Stimulated activated CD4-positive, alpha-beta T cell treated with anti-CD3 and anti-CD28 coated beads, Interleukin-15, amount 100 ng/mL, for 48 hours (primary cell): ENCODE measurements around the gene ZBTB20.

Experiments
- DNase-seq, 2 donors: peaks; one replicate each; pipeline ENCODE4 v3.0.0-alpha.2; 2020; ENCODE audit warnings: low read depth in 2 of 2

ZBTB20 gene

DNA sequence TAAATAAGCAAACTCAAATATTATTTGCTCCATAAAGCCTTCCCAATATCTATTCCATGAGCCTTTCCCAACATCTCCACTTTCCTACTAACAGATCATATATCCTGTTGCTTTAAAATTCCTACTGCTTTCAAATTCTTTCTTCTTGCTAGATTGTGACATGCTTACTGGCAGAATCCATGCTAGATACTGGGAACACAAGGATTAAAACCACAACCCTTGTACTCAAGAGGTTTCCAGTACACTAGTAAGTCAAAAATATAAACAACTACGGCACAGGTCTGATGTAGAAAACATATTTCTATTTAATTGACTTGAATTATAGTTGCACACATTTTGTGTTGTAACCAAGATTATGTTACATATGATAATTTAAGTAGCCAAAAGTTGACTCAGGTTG, 275.0 kb downstream of the ZBTB20 start:
- DNase-seq, result no peak

DNA sequence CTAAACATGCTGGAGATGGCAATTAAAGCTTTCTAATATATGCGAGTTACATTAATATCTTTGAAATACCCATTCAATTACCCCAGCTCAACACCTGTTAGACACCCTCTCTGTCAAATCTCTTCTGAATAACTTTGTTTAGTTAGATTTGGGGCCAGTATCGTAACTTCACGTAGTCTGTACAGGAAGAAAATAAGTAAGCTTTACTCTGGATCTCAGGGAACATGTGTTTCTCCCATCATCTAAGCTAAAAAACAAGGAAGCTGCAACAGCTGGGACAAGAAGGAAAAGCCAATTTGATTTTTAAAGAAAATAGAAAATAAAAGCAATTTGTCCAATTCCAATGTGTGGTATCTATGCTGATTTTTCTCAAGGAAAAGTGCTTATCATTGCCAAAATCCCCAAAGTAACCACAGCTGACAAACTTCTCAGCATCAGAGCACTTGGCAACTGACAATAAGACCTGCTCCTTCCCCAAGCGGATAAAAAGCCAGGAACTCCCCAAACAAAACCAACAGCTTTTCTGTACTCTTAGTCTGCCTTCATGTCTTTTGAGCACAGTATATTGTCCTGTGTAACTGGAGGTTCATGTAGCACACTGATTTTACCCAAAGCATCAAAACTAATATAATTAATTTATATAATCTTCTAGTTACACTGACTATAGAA, 279.1 kb downstream of the ZBTB20 start:
- no peak for DNase-seq

DNA sequence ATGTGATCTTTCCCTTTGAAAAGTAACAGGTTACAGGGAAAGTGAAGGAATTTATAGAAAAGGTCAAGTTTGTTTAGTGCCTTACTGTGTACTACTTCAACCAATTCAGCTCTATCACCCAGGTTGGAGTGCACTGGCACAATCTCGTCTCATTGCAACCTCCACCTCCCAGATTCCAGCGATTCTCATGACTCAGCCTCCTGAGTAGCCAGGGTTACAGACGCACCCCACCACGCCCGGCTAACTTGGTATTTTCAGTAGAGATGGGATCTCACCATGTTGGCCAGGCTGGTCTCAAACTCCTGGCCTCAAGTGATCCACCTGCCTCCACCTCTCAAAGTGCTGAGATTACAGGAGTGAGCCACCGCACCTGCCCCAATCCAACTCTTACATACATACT, 279.7 kb downstream of the ZBTB20 start:
- no peak for DNase-seq

DNA sequence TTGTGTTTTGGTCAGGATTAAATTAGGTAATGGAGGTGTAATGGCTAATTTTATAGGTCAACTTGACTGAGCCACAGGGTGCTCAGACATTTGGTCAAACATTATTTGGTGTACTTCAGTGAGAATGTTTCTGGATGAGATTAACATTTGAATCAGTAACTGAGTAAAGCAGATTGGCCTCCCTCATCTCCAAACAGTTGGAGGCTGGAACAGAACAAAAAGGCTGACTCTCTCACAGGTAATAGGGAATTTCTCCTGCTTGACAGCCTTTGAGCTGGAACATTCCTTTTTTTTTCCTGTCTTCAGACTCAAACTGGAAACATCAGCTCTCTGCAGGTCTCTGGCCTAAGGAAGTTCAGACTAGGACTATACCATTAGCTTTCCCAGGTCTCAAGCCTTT, 280.7 kb downstream of the ZBTB20 start:
- DNase-seq, result no peak

DNA sequence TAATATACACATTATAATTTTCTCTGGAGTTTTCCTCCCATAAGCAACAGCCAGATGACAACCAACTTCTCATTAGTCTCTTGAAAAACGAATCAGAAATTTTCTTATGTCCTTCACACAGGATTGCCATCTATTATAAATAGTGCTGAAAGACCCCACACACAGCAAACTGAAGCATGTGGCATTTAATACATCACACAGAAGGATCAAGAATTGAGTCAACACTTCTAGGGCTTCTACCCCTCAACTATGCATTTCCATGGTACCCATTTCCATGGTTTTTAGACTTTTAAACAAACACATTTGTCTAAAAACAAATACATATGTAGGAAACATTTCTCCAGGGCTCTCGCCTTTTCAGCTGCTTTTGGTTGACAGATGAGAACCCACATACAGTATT, 282.1 kb downstream of the ZBTB20 start:
- DNase-seq, result no peak

DNA sequence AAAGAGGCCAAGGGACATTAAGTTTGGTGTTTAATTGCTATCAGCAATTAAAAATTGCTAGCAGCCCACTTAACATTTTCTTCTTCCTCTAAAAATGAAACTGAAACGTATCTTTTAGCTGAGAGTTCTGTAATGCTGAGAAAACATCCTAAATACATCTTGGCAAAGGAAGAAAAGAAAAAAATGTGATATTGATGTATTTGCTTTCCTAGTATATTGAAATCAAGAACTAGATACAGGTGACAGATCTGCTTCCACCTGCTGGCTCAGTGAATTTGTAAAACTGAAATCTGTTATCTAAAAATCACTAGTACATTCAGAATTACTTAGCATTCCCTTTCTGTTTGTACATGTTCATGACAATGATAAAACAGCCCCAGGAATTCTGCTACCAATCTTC, 283.2 kb downstream of the ZBTB20 start:
- no peak for DNase-seq

DNA sequence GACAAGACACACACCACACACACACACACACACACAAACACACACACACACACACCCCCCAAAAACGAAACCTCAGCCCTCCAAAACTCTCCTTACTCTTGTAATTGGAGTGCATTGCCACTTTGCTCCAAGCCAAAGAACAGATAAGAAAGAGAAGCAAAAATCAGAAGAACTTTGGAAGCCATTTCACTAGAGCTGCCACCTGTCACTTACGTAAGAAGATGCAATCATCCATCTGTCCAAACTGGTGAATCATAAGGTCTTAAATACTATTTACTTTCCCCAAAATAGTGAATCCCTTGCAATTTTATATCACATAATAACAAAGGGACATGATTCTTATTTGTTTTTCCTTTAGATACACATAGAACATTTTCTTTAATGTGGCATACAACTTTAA, 285.4 kb downstream of the ZBTB20 start:
- no peak for DNase-seq

DNA sequence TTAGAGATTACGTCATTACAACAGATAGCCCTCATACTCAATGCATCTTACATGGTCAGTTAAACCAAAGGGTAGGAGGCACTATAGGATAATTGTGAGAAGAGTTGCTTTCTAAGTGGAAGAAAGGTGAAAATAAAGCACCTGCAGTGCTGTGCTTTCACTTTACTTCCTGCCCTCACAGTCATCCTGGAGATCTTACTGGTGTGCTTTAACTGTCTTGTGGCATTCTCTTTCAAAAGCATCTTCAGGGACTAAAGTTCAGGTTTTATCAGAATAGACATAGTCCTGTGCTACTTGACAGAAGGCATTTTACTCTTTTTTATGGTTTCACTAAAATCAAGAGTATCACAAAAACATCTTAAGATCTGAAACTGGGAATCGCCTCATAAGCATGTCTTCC, 286.6 kb downstream of the ZBTB20 start:
- no peak for DNase-seq

DNA sequence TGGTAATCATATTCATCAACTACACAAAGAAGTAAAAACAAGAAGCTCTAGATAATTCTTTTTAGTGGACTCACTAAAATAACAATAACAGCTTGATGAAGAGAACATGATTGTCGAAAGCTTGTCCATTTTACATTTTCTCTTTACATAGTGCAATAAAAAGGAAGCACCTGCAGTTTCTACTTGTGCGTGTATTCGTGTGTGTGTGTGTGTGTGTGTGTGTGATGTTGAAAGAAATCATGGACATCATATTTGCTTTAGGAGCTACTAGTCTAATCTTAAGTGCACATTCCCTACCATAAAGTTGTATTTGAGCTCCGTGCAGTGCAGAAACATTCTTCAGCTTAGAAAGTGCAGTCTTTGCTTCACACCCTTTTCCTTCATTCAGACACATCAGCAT, 288.8 kb downstream of the ZBTB20 start:
- DNase-seq, result no peak

DNA sequence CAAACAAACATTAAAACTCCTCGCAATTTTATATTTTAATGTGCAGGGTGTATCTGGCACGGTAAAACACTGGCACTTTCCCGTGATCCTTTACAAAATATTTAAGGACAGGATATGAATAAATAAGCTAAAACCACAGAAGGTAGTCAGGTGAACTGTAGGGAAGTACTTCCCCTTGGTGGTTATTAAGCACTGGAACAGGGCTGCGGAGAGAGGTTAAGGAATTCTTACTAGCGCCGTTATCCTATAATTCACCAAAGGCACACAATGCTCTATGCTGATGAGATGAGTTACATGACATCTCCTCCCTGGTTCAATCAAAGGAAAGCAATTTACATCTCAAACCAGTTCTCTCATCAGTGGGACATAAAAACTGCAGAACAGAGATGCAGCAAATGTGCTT, 289.8 kb downstream of the ZBTB20 start:
- DNase-seq, result no peak

DNA sequence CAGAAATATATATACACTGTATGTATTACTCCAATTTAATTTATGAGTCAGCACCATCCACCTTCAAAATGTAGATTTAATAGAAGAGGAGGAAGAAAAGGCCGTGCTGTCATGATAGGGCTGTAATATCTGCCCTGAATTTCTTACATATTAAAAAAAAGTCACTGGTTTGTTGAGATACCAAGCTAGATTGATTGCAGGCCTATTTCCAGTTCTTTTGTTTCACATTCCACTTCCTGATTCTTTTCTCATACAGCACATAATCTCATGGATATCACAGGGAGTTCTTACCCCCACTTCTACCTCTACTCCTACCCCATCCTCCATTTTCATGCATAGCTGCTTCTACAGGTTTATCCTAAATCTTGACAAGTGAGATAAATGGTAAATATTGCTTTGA, 290.3 kb downstream of the ZBTB20 start:
- no peak for DNase-seq

DNA sequence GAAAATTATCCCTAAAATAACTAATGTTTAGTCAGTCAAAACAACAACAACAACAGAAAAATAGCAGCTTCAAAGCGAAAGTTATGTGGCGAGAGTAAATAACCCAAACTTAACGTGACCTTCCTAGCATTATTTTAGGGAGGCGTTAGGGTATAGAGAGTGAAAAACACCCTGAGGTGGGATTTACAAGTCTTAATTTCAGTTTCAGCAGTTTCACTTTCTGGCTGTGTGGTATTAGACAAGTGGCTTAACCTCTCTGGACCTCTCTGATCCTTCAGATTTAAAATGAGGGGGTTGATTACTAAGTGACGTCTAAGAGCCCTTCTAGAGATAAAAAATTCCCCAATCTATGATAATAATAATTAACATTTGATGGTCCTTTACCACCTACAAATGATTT, 291.2 kb downstream of the ZBTB20 start:
- no peak for DNase-seq

DNA sequence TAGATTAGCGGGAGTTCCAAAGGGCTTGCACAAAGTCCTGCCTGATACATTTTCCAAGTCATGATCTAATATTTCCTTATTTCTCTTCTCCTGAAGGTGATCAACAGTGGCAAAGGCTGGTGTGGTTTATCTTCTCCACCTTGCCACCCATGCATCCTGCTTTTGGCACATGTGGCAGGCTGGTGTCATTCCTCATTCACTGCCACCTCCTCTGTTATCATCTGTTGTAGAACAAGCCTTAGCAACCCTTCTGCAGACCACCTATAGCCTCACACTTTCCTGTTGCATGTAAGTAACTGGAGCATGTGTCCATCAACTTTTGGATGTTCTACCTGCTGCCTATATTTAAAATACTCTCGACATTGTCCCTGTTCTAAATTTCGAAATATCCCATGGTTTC, 294.1 kb downstream of the ZBTB20 start:
- no peak for DNase-seq

DNA sequence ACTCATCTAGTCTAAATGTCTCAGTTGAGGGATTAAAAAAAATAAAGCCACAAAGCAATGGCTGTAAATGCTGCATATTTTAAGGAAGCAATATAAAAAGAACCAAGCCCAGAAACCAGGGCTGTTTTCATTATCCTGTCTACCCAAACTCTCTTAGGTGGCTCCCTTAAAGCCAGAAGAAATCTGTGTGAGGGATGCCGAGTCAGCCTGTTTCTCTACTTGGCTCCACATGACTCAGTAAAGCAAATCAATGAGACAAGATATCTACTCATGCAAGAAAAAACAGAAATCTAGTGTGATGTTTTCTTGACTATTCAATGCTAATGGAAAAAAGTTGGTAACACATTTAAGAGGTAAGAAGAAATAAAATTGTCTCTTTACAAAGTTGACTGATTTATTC, 296.2 kb downstream of the ZBTB20 start:
- DNase-seq, result no peak

DNA sequence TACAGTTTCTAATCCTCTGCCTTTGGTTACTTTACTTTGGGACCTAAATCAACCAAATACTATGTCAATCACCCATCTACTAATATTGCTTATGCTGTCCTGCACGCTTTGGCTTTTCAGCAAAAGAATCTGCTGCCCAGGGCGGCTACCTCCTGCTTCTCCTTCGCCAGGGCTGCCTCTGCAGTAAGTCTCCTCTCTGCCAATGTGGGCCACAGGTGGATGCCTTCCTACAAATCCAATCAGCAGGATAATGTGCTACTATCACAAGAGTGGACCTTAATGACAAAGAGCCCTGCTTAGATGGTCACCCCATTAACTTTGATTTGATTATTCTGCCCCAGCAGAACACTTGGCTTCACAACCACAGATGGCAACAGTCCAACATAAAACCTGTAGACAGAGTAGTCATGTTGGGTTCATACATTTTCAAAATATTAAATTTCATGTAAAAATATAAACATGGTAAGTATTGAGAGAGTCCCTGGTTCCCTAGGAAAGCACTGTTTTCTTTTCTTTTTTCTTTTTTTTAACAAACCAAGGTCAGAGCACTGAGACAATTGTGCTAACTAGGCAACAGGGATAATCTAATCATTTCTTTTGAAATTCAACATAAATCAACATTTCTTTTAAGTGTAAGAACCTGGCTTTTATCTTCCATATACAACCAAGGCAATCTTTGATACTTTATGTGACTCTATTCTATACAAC, 298.3 kb downstream of the ZBTB20 start:
- no peak for DNase-seq

DNA sequence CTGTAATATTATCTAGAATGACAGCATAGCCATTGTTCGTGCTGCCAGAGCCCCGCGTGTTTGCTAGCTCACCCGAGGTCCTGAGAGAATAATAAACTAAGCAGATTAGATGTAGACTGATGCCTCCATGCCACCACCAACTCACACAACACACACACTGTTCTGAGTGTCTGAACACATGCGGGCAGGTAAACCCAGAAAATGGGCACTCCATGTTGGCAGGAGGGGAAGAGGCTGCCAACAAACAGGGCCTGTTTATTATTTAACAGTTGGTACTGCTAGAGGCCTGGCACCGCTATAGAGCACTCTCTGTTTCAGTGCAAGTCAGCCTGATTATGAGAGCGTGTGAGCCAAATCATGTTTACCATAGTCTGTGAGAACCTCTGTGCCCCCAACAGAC, 299.0 kb downstream of the ZBTB20 start:
- DNase-seq, result no peak

DNA sequence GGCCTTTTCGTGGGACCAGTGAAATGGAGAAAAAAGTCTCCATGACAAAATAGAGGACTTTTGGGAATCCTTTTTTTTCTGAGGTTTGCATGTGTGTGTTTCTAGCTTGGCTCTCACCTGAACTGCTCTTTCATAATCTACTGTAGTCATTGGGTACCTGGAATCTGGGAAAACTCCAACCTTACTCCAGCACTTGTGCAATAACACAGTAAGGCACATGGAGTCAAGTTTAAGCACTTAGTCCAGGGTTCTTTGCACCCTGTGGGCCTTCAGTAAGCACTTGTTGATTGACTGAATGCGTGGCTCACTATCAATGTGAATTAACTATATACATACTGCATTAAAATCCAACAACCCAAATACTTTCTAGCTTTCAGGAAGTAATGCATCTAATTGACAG, 299.5 kb downstream of the ZBTB20 start:
- DNase-seq, result no peak

DNA sequence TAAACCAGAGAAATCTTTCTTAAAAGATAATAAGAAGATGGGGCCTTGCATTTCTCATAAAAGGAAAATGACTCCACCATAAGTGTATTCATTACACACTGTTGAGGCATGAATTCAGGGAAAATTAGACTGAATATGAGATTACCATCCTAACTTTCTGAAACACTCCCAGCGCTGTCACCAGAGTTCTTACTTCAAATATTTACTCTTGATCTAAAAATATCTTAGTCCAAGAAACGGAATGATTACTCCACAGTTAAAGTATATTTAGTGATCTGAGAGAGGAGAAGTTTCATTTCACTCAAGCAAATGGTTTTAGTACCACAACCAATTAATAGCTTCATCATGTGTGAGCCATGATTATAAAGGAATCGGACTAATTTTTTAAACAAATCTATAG, 300.3 kb downstream of the ZBTB20 start:
- no peak for DNase-seq

DNA sequence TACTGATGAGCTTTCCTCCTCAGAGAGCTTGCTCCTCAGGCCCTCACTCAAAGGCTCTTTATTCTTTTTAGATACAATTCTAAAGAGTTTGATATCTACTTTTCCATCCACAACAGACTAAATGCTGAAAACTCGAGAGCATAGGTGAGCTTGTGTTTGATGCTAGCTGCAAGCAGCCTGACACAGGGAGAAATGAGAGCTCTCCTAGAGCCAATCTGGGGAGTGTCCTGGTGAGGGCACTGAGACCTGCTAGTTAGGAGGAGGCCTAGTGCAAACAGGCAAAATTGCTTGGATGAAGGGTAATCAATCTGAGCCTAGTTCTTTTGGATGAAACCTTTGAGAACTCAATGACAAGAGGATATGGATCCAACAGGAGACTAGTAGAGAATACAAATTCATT, 300.8 kb downstream of the ZBTB20 start:
- no peak for DNase-seq

DNA sequence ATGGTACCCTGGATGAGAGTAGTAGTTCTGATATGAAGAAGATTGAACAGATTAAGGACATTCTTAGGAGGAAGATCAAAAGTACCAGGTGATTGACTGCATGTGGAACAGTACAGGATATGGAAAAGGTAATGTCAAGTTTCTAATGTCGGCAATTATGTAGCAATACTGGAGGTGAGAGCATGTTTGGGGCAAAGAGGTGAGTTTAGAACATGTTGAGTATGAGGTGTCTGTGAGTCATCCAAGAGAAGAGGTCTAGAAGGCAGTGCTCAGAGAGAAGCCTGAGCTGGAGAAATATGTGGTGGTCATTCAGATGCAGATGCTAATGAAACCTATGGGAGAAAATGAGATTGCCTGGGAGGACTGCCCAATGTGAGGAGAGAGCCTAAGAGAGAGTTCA, 305.6 kb downstream of the ZBTB20 start:
- no peak for DNase-seq

DNA sequence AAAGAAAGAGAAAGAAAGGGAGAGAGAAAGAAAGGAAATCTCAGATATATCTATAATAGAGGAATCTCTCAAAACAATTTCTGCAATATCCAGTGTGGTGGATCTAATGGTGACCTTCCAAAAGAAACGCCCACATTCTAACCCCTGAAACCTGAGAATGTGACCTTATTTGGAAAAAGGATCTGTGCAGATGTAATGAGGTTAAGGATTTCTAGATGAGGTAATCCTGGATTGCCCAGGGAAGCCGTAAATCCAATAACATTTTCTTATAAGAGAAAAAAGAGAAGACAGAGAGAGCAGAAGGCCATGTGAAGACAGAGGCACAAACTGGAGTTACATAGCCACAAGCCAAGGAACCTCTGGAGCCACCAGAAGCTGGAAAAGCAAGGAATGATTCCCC, 307.6 kb downstream of the ZBTB20 start:
- DNase-seq, result no peak

DNA sequence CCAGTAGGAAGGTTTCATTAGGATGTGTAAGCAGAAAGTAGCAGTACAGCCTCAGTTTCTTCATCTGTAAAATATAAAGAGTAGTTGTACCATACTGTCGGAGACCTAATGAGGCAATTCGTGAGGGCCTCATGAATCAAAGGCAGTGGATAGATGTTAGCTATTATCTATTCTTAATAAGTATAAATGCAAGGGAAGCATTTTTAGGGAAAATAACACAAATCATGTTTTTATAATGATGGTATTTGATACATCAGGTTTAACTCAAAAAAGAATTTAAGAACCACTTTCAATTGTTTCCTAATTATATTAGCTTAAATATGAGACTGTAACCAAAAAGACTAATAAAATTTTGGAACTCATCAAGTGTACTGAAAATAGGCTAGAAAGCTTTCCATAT, 309.1 kb downstream of the ZBTB20 start:
- DNase-seq, result no peak

DNA sequence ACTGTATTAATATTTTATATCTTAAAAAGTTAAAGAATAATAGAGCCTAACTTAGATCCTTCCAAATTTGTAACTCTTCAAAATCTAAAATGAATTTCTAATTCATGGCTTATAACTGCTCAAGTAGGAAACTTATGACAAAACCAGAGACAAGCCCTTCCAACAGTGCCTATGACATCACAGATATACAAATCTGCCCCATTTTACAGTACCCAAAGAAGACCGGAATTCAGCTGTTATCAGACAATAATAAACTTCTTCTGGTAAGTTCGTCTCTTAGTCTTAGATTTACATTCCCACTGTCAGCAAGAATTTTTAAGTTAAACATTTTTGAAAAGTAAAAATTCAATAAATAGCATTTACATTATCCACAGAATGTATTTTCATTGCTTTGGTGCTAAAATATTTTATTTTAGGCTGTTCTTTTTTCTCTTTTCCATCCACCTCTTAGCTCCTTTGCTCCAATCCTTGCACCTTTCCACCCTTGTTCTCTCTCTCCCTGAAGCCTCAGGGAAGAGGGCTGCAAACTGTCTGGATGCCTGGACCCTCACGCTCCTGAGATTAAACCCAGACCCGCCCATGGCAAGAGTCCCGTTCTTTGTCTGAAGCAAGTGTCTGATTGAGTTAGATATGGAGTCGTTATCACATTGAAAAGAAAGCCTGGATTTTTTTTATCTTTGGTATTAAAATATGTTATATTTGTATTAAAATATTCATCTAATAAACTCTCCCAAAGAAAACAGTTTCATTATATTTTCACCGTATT, 312.7 kb downstream of the ZBTB20 start:
- DNase-seq, result no peak
